Measurements from ENCODE around the gene SPATS2.
"Not testable (repeated sequence)": the region's sequence is repeated elsewhere in the genome, so short reads cannot be mapped to it uniquely, and the experiment has no call there.

The SPATS2 gene

GRCh38 chr12:49370539-49370938, 3.3 kb downstream of the SPATS2 start:
- no peak for TF ChIP-seq EZH2phosphoT487 (IDR thresholded peaks at IDR 0.05; ENCODE audit: borderline replicate concordance, low read length)
- TF ChIP-seq, protein P1, sequence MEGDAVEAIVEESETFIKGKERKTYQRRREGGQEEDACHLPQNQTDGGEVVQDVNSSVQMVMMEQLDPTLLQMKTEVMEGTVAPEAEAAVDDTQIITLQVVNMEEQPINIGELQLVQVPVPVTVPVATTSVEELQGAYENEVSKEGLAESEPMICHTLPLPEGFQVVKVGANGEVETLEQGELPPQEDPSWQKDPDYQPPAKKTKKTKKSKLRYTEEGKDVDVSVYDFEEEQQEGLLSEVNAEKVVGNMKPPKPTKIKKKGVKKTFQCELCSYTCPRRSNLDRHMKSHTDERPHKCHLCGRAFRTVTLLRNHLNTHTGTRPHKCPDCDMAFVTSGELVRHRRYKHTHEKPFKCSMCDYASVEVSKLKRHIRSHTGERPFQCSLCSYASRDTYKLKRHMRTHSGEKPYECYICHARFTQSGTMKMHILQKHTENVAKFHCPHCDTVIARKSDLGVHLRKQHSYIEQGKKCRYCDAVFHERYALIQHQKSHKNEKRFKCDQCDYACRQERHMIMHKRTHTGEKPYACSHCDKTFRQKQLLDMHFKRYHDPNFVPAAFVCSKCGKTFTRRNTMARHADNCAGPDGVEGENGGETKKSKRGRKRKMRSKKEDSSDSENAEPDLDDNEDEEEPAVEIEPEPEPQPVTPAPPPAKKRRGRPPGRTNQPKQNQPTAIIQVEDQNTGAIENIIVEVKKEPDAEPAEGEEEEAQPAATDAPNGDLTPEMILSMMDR (IDR thresholded peaks at IDR 0.05; ENCODE audit: low read depth, low read length, poor library complexity, severe bottlenecking): no peak
- Histone ChIP-seq H3K4me3 (ENCODE audit: low read length) (no peak overlapping the region), H3K27ac (ENCODE audit: low read depth, low read length) (no peak overlapping the region), H3K4me1 (ENCODE audit: control insufficient read depth, low read length) (peaks cover 33% of the 10 kb centered on the region), H3K36me3 (ENCODE audit: control insufficient read depth, low read length) (peaks cover 9% of the 10 kb centered on the region; the same call in 1 of the 2 replicates), H3K9me3 (ENCODE audit: control insufficient read depth, insufficient read depth, low read length) (no peaks in the 10 kb centered on the region), H3K79me2 (ENCODE audit: control insufficient read depth, low read length) (peaks cover 76% of the 10 kb centered on the region), H4K20me1 (ENCODE audit: control insufficient read depth, insufficient read depth, low read depth, low read length) (peaks cover 4% of the 10 kb centered on the region; the same call in 1 of the 2 replicates), H3K4me2 (ENCODE audit: low read length) (peak overlapping the region; percentile 96; the same call in 1 of the 2 replicates), H3F3A (ENCODE audit: control insufficient read depth, insufficient read depth) (peaks cover 17% of the 10 kb centered on the region), H3K27me3 (ENCODE audit: control insufficient read depth, low read length) (no peaks in the 10 kb centered on the region), H3K9me2 (replicated peaks; ENCODE audit: control insufficient read depth, low read length) (no peaks in the 10 kb centered on the region)

- Histone ChIP-seq H3K4me3 (ENCODE audit: low read length) (no peak overlapping the region), H3K27me3 (ENCODE audit: control insufficient read depth, low read length) (no peaks in the 10 kb centered on the region), H3F3A (ENCODE audit: control insufficient read depth, insufficient read depth) (peaks cover under 1% of the 10 kb centered on the region; the same call in 1 of the 2 replicates), H3K36me3 (ENCODE audit: control insufficient read depth, low read length) (peaks cover 9% of the 10 kb centered on the region; the same call in 1 of the 2 replicates), H3K79me2 (ENCODE audit: control insufficient read depth, low read length) (peaks cover 80% of the 10 kb centered on the region), H3K4me1 (ENCODE audit: control insufficient read depth, low read length) (peaks cover 2% of the 10 kb centered on the region), H3K4me2 (ENCODE audit: low read length) (no peak overlapping the region), H4K20me1 (ENCODE audit: control insufficient read depth, insufficient read depth, low read depth, low read length) (peaks cover 4% of the 10 kb centered on the region; the same call in 1 of the 2 replicates), H3K9me2 (replicated peaks; ENCODE audit: control insufficient read depth, low read length) (no peaks in the 10 kb centered on the region), H3K9me3 (ENCODE audit: control insufficient read depth, insufficient read depth, low read length) (no peaks in the 10 kb centered on the region), H3K27ac (ENCODE audit: low read depth, low read length) (no peak overlapping the region)
- TF ChIP-seq, protein P1 (IDR thresholded peaks at IDR 0.05; ENCODE audit: low read depth, low read length, poor library complexity, severe bottlenecking): no peak
- no peak for TF ChIP-seq EZH2phosphoT487 (IDR thresholded peaks at IDR 0.05; ENCODE audit: borderline replicate concordance, low read length)
Measured at GRCh38 chr12:49375406-49375805, 8.1 kb downstream of the SPATS2 start.

- Histone ChIP-seq H3K4me1 (ENCODE audit: control insufficient read depth, low read length) (no peaks in the 10 kb centered on the region), H3K36me3 (ENCODE audit: control insufficient read depth, low read length) (peaks cover 2% of the 10 kb centered on the region; the same call in 1 of the 2 replicates), H3K27ac (ENCODE audit: low read depth, low read length) (no peak overlapping the region), H3K27me3 (ENCODE audit: control insufficient read depth, low read length) (no peaks in the 10 kb centered on the region), H3K4me2 (ENCODE audit: low read length) (no peak overlapping the region), H3K4me3 (ENCODE audit: low read length) (no peak overlapping the region), H3K9me2 (replicated peaks; ENCODE audit: control insufficient read depth, low read length) (no peaks in the 10 kb centered on the region), H3K9me3 (ENCODE audit: control insufficient read depth, insufficient read depth, low read length) (no peaks in the 10 kb centered on the region), H4K20me1 (ENCODE audit: control insufficient read depth, insufficient read depth, low read depth, low read length) (peaks cover 4% of the 10 kb centered on the region; the same call in 1 of the 2 replicates), H3F3A (ENCODE audit: control insufficient read depth, insufficient read depth) (no peaks in the 10 kb centered on the region), H3K79me2 (ENCODE audit: control insufficient read depth, low read length) (peaks cover 77% of the 10 kb centered on the region)
- TF ChIP-seq, protein P1 (IDR thresholded peaks at IDR 0.05; ENCODE audit: low read depth, low read length, poor library complexity, severe bottlenecking): no peak
- no peak for TF ChIP-seq EZH2phosphoT487 (IDR thresholded peaks at IDR 0.05; ENCODE audit: borderline replicate concordance, low read length)
Measured at GRCh38 chr12:49377386-49377785, 10.1 kb downstream of the SPATS2 start.

GRCh38 chr12:49380184-49380583, 12.9 kb downstream of the SPATS2 start:
- Histone ChIP-seq H3K79me2 (ENCODE audit: control insufficient read depth, low read length) (peaks cover 76% of the 10 kb centered on the region), H4K20me1 (ENCODE audit: control insufficient read depth, insufficient read depth, low read depth, low read length) (peaks cover 10% of the 10 kb centered on the region)
- H3F3A ChIP-seq (ENCODE audit: control insufficient read depth, insufficient read depth); H3K9me3 ChIP-seq (ENCODE audit: control insufficient read depth, insufficient read depth, low read length); H3K36me3 ChIP-seq (ENCODE audit: control insufficient read depth, low read length); H3K27me3 ChIP-seq (ENCODE audit: control insufficient read depth, low read length); H3K4me3 ChIP-seq (ENCODE audit: low read length); H3K9me2 ChIP-seq (replicated peaks; ENCODE audit: control insufficient read depth, low read length); H3K4me1 ChIP-seq (ENCODE audit: control insufficient read depth, low read length); H3K4me2 ChIP-seq (ENCODE audit: low read length); H3K27ac ChIP-seq (ENCODE audit: low read depth, low read length): not testable (repeated sequence)
